ENCODE results near the gene UBE3C.
"Not testable (repeated sequence)": the region's sequence is repeated elsewhere in the genome, so short reads cannot be mapped to it uniquely, and the experiment has no call there.

Gene UBE3C

DNA sequence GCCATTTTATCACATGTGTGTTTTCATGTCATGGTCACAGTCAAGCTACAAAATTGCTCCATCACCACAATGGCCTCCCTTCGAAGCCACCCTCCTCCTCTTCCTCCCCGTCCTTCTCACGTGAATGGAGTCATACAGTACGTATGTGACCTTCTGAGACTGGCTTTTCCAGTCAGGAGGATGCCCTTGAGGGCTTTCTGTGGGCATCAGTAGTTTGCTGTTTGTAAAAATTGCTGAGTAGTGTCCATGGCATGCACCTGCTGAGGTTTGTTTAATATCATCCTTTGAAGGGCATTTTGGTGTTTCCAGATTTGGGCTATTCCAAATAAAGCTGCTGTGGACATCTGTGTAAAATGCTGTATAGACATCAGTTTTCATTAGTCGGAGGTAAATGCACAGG lies 5.9 kb upstream of the UBE3C start:
- DNase-seq: no peak

DNA sequence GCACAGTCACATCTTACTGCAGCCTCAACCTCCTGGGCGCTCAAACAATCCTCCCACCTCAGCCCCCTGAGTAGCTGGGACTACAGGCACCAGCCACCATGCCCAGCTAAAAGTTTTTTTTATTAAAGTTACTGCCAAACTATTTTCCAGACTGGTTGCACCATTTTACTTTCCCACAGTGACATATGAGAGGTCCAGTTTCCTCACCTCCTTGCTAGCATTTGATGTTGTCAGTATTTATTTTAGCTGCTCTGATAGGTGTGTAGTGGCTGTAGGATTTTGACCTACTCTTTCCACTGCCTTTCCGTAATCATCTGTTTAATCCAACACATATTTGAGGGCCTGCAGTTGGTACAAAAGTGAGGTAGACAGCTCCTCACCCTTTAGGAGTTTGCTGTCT lies 5.4 kb upstream of the UBE3C start:
- DNase-seq: no peak

DNA sequence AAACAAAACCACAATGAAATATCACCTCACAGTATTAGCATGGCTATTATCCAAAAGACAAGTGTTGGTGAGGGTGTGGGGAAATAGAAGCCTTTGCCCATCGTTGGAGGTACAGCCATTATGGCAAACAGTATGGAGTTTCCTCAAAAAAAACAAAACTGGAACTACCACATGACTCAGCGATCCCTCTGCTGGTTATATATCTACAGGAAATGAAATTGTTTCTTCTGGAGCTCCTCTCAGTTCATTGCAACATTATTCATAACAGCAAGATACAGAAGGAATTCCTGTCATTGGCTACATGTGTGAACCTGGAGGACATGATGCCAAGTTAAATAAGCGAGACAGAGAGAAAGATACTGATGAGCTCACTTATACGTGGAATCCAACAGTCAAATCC lies 2.4 kb upstream of the UBE3C start:
- DNase-seq: no peak

DNA sequence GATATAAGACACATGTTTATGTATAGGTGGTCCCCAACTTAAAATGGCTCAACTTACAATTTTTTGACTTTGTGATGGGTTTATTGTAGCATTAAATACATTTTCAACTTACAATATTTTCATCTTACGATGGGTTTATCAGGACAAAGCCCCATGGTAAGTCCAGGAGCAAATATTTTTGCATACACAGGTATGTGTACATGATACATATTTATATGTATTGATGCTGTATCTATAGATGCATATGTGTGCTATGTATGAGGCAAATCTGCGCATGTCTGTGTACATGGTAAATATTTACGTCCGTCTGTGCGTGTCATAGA lies 664 bp upstream of the UBE3C start:
- DNase-seq: no peak

DNA sequence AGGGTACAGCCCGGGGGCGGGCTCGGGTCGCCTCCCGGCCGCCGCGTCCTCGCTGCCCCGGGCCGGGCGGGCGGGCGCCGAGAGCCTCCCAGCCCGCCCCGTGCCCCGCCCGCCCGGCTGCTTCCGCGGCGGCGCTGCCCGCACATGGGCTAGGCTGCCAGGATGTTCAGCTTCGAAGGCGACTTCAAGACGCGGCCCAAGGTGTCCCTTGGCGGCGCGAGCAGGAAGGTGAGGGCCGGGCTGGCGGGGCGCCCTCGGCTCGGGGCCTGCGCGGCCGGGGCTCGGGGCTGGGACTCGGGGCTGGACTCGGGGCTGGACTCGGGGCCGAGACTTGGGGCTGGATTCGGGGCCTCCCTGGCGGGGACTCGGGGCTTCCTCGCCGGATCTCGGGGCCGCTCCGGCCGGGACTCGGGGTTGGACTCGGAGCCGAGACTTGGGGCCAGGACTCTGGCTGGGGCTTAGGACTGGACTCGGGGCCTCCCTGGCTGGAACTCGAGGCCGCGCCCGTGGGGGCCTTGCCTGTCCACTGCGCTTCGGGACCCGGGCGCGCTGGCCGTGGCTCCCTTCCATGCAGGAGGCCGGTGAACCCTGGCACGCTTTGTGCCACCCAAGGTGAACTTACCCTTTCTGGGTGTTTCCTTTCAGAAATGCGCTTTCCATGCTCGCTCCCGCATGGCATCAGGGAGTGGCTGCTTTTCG lies 534 bp downstream of the UBE3C start:
- DNase-seq: peak; percentile 60 to 73

DNA sequence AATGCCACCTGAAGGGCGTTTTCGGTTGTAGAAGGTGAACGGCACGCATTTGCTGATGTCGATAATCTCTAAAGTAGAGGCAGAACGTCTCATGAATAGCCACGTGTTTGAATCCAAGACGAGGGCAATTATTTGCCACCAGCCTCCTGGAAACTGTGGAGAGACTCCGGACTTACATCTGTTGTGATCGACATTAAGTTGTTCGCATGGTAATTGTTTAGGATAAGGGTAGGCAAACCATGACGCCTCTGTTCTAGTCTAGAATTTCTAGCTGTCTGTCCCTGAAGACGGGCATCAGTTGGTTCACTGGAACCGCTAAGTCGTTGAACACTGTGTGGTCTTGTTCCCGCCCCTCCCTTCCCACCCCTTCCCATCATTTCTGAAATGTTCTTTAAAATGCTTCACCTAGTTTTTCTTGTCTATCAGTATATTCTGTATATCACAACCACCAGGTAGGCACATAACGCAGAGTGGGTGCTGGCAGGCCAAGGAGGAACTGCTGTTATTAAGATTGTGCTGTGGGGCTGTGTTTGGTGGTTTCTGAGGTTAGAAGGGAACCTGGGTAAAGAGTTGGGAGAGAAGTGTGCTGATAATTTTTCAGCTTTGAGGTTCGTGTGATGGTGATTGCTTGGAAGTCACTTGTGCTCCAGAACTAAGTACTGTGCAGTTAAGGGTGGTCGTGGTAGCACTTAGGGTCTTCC lies 1.2 kb downstream of the UBE3C start:
- peak in 1 of 2 donors; percentile 28 for DNase-seq

DNA sequence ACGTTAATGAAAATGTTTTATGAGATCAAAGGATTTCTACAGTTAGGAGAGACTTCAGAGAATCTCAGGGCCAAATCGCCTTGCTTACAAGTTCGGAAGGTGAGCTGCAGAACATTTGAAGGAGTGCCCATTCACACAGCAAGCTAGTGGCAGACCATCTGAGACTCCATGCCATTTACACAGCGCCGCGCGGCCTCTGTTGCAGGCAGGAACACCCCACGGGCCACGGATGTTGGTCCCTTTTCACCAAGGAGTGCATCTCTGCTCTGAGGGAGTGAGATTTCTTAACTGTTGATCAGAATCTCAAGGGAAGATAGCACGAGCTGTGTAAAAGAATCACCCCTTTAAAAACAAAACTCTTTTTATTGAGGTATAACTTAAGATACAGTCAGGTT lies 1.8 kb downstream of the UBE3C start:
- no peak for DNase-seq

DNA sequence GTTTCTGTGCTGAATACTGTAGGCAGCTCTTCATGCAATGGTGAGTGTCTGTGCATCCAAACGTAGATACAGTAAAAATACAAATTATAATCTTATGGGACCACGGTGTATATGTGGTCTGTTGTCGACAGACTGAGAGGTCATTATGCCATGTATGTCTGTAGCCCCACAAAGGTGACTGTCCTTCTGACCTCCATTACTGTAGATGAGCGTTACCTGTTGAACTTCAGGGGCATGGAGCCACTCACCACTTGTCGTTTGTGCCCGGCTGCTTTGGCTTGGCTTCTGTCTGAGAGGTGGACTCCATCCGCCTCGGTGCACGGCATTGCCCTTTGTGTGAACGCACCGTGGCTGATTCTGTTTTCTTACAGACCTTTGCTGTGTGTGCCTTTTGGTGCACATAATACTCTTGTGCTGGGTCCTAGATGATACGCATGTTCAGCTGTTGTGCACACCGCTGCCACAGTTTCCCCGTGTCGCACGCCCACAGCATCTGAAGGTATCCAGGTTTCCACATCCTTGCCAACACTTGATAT lies 2.9 kb downstream of the UBE3C start:
- no peak for DNase-seq

DNA sequence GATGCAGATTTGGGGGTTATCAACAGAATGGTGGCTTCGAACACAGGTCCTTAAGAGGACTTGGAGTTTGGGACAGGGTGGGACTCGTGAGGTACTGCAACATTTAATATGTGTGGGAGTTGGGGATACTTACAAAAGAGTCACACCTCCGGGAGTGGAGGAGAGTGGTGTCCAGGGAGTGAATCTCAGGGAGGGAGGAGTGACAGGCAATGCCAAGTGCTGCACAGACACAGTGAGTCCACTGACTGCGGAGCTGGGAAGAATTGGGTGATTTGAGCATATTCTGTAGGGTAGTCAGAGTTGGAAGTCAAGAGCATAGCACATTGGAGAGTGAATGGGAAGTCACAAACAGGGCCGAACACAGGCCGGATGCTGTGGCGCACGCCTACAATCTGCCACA lies 5.1 kb downstream of the UBE3C start:
- no peak for DNase-seq

DNA sequence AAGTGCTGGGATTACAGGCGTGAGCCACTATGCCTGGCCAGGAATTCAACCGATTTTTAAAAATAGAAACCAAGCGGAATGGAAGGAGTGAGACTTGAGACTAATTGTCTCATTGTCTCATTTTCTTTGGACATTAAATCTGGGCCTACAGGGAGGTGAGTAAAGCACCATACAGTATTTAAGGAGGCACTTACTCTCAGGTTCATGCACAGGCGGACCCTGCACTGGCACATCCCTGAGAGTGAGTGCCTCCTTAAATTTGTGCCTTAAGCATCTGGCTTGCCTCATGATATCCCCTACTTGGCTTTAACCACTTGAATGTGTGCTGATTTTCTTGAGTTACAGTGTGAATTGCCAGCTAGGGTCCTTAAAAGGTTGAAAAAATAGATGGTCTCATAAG lies 10.6 kb downstream of the UBE3C start:
- DNase-seq: no peak

DNA sequence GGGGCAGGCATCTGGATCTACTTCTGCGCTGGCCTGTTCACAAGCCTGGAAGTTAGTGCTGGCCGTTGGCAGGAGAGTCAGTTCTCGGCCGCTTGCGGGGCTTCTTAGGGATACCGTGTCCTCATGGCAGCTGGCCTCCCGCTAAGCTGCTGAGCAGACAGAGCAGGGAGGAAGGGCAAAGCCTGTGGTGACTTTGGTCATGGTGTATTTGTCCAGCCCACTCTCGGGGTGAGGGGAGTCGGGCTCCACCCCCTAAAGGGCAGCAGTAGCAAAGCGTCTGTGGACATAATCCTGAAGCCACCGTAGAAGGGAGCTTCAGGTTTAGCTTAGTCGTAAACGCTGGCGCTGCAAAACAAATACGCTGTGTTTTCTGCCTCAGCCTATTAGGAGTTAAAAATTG lies 12.2 kb downstream of the UBE3C start:
- DNase-seq: no peak

DNA sequence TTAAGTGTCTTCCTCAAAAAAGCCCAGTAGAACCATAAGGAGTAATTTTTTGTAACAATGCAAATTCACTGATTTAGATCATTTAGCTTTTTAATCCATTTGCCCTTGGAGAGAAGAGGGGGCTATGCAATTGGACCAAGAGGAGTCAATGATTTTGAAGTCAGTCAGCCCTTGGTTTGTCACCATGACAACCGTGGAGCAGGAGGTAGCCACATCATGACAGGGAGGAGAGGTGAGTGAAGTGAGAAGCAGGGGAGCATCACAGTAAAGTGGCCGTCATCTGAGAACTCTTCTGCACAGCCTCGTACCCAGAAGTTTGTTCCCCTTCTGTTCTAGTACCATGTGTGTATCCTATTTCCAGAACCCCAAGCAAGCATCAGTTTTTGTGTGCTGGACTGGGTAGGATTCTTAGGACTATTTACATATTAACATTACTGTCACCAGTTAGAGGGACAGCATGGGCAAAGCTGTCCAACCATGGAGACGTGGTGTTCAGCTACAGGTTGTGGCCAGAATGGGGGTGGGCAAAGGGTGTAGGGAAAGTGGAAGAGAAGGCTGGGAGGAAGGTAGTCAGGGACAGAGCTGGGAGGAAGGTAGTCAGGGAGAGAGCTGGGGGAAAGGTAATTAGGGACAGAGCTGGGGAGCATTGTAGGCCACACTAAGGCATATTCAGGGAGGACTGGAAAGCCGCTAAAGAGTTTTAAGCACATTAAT lies 13.1 kb downstream of the UBE3C start:
- DNase-seq: no peak

DNA sequence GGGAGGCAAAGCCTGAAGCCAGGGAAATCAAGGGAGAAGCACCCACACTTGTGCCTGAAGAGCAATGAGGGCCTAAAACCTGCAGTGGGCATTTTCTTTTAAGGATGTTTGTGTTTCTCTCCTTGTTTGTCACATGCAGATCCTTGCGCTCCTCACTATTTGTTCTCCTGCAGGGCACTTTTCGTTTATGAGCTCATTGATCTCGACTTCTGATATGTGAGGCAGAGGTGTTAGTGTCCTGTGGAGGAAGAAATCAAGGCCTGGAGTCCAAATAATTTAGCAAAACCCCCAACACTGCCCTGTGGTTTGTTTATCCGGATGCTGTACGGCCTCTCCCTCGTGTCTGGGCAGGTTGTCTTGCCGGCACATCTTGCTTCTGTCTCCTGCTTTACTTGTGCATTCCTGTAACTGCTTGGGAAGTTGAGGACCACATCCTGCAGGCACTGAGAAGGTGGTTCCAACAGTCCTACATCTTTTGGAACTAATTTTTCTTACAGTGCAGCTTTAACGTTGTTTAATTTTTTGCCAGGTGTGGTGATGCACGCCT lies 13.7 kb downstream of the UBE3C start:
- DNase-seq: no peak

DNA sequence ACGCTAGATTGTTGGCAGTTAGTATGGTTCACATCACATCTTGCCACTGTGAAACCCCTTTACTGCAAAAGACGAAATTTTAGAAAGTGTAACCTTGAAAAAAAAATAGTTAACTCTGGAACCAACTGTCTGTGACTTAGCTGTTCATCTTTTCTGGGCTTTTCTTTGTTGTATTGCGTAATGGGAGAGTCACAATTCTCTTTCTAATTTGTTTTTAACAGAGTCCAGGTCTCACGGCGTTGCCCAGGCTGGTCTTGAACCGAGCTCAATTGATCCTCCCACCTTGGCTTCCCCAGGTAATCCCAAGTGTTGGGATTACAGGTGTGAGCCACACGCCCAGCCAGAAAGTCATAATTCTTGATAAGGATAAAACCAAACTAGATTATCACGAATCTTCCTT lies 14.5 kb downstream of the UBE3C start:
- no peak for DNase-seq

DNA sequence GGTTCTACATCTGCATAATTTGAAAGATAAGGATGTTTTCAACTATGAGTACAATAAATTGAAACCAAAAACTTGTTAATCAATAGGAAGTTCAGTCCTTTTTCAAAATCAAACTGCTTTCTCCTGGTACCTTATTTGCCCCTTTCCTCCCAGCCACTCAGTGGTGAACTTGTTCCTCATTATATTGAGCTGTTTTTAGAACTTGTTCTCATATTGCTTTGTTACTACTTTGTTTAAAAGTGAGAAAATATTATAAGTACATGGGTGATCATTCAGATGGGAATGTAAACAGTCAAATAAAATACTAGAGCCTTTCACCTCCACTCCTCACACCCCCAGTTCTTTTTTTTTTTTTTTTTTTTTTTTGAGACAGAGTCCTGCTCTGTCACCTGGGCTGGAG lies 17.2 kb downstream of the UBE3C start:
- no peak for DNase-seq

DNA sequence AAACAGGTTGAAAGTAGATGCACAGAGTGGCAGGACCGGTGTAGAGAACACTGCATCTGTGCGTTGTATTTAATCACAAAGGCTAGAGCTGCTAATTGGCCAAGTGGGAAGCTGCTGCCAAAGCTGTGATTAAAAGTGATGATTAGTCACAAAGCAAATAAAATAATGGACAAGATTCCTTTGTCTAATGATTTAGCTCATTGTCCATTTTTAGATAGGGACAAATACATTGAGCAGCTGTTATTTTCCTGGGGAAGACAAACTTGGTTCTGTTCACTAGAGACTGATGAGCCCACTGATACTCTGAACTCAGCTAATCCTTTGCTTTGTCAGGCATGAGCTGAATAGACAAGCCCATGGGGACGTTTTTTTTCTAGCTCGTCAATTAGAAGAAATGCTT lies 19.7 kb downstream of the UBE3C start:
- DNase-seq: no peak

DNA sequence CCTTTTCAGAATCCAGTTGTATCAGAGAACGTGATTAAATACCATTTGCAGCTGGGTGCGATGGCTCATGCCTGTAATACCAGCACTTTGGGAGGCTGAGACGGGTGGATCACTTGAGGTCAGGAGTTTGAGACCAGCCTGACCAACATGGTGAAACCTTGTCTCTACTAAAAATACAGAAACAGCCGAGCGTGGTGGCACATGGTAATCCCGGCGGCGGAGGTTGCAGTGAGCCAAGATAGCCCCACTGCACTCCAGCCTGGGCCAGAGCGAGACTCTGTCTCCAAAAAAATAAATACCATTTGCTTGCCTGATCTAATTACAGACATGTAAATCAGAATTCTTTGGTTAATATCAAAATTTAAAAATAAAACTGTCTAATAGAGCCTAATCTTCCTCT lies 20.8 kb downstream of the UBE3C start:
- not testable (repeated sequence) for DNase-seq

DNA sequence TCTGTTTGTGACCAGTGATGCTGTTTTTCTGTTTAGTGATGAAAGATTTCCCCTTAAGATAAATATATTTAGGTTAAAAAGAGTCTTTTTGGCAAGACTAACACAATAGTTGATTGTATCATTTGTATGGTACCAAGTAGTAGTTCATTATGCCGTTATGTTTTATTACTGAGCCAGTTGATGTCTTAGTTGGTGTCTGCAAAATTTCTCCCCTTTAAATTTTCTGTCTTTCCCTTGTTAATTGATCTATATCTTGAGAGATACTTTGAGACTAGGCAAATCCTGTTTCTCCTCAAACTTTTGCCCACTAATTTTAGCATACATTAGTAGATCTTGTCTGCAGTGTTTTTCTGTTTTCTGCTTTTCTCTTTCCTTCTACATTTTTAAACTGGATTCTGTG lies 21.7 kb downstream of the UBE3C start:
- no peak for DNase-seq

DNA sequence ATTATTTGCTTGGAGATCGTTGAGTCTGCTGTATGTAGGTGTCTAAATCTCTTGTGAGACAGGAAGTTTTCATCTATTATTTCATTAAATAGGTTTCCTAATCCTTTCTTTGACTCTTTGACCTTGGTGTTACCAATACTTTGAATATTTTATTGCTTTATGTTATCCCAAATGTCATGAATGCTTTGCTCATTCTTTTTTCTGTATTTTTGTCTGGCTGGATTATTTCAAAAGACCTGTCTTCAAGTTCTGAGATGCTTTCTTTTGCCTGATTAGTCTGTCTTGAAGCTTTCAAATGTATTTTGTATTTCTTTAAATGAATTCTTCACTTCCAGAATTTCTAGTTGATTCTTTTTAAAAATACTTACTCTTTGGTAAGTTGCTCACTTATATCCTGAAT lies 27.3 kb downstream of the UBE3C start:
- DNase-seq: no peak

DNA sequence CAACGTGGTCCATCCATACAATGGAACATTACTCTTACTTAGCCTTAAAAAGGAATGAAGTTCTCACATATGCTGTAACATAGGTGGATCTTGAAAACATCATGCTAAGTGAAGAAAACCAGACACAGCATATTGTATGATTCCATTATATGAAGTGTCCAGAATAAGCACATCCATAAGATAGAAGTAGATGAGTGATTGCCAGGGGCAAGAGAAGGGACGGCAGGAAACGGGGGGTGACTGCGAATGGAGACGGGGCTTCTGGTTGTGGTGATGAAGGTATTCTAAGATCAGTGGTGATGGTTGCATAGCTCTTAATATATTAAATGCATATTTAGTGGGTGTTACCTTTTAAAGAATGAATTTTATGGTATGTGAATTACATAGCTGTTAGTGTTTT lies 29.8 kb downstream of the UBE3C start:
- DNase-seq: no peak

DNA sequence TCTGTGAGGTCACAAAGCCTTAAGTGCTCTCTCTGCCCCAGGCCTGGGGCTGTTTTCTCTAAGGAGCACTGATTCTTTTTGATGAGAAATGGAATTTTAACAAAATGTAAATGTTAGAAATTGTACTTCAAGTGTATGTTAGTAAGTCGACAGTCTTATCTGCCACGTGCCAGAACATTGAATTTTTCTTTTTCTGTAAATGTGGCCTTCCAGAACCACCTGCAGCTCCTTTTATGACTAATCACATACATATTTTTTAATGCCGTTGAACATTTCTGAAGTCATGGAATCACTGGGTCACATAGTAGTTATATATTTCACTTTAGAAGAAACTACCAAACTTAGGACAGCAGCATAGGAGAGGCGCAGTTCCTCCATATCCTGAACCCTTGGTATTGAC lies 38.0 kb downstream of the UBE3C start:
- DNase-seq: no peak

DNA sequence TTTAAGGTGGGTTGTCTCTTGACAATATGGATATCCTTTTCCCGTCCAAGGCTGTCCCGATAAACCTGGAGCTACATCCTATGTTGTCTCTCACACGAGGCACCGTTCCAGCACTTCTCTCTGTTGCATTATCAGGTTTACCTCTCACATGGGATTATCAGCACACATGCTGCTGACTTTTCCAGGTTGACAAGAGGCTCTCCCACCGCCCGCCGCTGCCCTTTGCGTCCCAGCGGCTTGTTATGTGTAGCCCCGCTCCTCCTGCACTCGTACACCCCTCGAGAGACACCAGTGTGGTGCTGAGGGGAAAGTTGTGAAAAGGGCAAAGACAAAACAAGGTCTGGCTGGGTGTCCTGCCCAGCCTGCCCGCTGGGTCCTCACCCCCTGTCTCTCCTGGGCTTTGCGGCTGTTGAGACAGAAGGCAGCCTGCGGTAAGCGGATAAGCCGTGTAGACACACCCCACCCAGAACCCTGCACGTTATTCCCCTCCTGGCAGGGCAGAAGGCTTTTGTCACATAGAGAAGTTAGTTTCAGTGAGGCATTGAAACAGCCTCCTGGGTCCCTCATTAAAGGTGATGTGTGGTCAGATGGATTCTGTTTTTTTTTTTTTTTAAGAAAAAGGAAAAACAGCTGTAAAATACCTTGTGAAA lies 38.7 kb downstream of the UBE3C start:
- DNase-seq: no peak

DNA sequence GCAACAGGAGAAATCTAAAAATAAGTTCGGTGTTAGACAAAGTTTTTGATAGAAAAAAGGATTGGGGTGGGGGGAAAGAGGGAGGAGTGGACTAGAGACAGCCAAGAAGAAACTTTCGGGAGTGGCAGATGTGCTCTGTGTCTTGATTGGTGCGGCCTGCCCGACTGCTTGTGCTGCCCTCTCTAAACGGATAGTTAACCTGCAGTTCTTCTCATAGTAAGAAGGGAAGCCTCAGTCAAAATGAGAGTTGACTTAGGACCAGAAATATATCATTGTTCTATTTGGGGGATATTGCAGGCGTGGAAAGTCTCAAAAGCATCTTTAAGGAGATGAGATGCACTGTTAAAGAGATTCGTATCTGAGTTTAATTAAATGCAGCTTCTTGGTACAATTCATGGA lies 39.3 kb downstream of the UBE3C start:
- DNase-seq: no peak

Measured in CD4-positive, alpha-beta T cell treated with Interleukin-4 for 1 hour (primary cell).